HEK293 (cell line): ENCODE data around the gene SULT2B1.

Experiments used
- CTCF ChIA-PET: fragments of 350-600 bp; formaldehyde crosslinking; extraction: SDS; loops from one replicate; lab custom pipeline; 2021; ENCODE audit warnings: antibody characterized with exemption; lab: Yijun Ruan, JAX
- POLR2A ChIA-PET: fragments of 300-600 bp; formaldehyde crosslinking; extraction: SDS; loops from one replicate; lab custom pipeline; 2020; ENCODE audit warnings: antibody characterized with exemption, inconsistent platforms; lab: Yijun Ruan, JAX
- H3K27ac ChIP-seq: fragments of 200-500 bp; sonication (Bioruptor generic); 2 replicates; pipeline ENCODE4 v1.5.1; 2014; ENCODE audit warnings: low read depth, low read length, control low read depth, inconsistent platforms; ENCODE audit errors: extremely low read depth
- H3K36me3 ChIP-seq, 2 experiments: fragments of 200-500 bp in 1 of 2; sonication (Bioruptor generic) in 1 of 2; 1 replicate in 1 of 2; 2 replicates in 1 of 2; pipeline ENCODE4 v1.5.1; 2014 to 2017; ENCODE audit warnings: inconsistent platforms in 2 of 2, low read length in 2 of 2; ENCODE audit not compliant: control insufficient read depth in 2 of 2, insufficient read depth in 1 of 2
- H3K4me1 ChIP-seq: fragments of 200-500 bp; sonication (Bioruptor generic); 2 replicates; pipeline ENCODE4 v1.5.1; 2014; ENCODE audit warnings: mild to moderate bottlenecking, low read length, inconsistent platforms; ENCODE audit not compliant: control insufficient read depth, insufficient read depth
- H3K4me3 ChIP-seq: 2 replicates; pipeline ENCODE4 v1.5.1; 2011; ENCODE audit warnings: low read depth, mild to moderate bottlenecking, control low read depth, low read length, moderate library complexity
- H3K9me3 ChIP-seq: fragments of 200-500 bp; sonication (Bioruptor generic); 2 replicates; pipeline ENCODE4 v1.5.1; 2014; ENCODE audit warnings: low read depth, low read length, inconsistent platforms; ENCODE audit not compliant: control insufficient read depth, insufficient read depth
- GLIS1 ChIP-seq: fragments of 450-650 bp; formaldehyde crosslinking; IDR thresholded peaks from 2 replicates; pipeline ENCODE4 v1.5.1; 2016; ENCODE audit warnings: missing biosample characterization, missing genetic modification characterization
- INSM2 ChIP-seq: fragments of 450-650 bp; formaldehyde crosslinking; IDR thresholded peaks from 2 replicates; pipeline ENCODE4 v1.5.1; 2016; ENCODE audit warnings: missing biosample characterization, missing genetic modification characterization
- KLF8 ChIP-seq: fragments of 450-650 bp; formaldehyde crosslinking; IDR thresholded peaks from 2 replicates; pipeline ENCODE4 v1.5.1; 2016; ENCODE audit warnings: missing biosample characterization, missing genetic modification characterization
- PRDM4 ChIP-seq: fragments of 450-650 bp; formaldehyde crosslinking; IDR thresholded peaks from 2 replicates; pipeline ENCODE4 v1.5.1; 2017; ENCODE audit warnings: missing biosample characterization, missing genetic modification characterization
- REPIN1 ChIP-seq: fragments of 450-650 bp; formaldehyde crosslinking; IDR thresholded peaks from 2 replicates; pipeline ENCODE4 v1.5.1; 2017; ENCODE audit warnings: missing biosample characterization, missing genetic modification characterization, low read depth
- ZBTB6 ChIP-seq: fragments of 450-650 bp; formaldehyde crosslinking; IDR thresholded peaks from 2 replicates; pipeline ENCODE4 v1.5.1; 2017; ENCODE audit warnings: missing biosample characterization, missing genetic modification characterization
- ZNF146 ChIP-seq: fragments of 450-650 bp; formaldehyde crosslinking; IDR thresholded peaks from 2 replicates; pipeline ENCODE4 v1.5.1; 2016; ENCODE audit warnings: missing biosample characterization, missing genetic modification characterization
- ZNF175 ChIP-seq: fragments of 450-650 bp; formaldehyde crosslinking; IDR thresholded peaks from 2 replicates; pipeline ENCODE4 v1.5.1; 2016; ENCODE audit warnings: missing biosample characterization, missing genetic modification characterization
- ZNF19 ChIP-seq: fragments of 450-650 bp; formaldehyde crosslinking; IDR thresholded peaks from 2 replicates; pipeline ENCODE4; 2016; ENCODE audit warnings: missing biosample characterization, missing genetic modification characterization, low read depth
- ZNF2 ChIP-seq: fragments of 450-650 bp; formaldehyde crosslinking; IDR thresholded peaks from 2 replicates; pipeline ENCODE4 v1.5.1; 2016; ENCODE audit warnings: missing biosample characterization, missing genetic modification characterization
- ZNF202 ChIP-seq: fragments of 450-650 bp; formaldehyde crosslinking; IDR thresholded peaks from 2 replicates; pipeline ENCODE4 v1.5.1; 2016; ENCODE audit warnings: missing biosample characterization, missing genetic modification characterization, borderline replicate concordance
- ZNF223 ChIP-seq: fragments of 450-650 bp; formaldehyde crosslinking; IDR thresholded peaks from 2 replicates; pipeline ENCODE4 v1.5.1; 2016; ENCODE audit warnings: missing biosample characterization, missing genetic modification characterization
- ZNF302 ChIP-seq: fragments of 450-650 bp; formaldehyde crosslinking; IDR thresholded peaks from 2 replicates; pipeline ENCODE4 v1.5.1; 2016; ENCODE audit warnings: missing biosample characterization, missing genetic modification characterization, low read depth
- ZNF354C ChIP-seq: fragments of 450-650 bp; formaldehyde crosslinking; IDR thresholded peaks from 2 replicates; pipeline ENCODE4 v1.5.1; 2016; ENCODE audit warnings: missing biosample characterization, missing genetic modification characterization, low read depth, borderline replicate concordance
- ZNF394 ChIP-seq: fragments of 450-650 bp; formaldehyde crosslinking; IDR thresholded peaks from 2 replicates; pipeline ENCODE4 v1.5.1; 2016; ENCODE audit warnings: missing biosample characterization, missing genetic modification characterization, mild to moderate bottlenecking, moderate library complexity, borderline replicate concordance
- ZNF423 ChIP-seq: fragments of 450-650 bp; formaldehyde crosslinking; IDR thresholded peaks from 2 replicates; pipeline ENCODE4 v1.5.1; 2016; ENCODE audit warnings: missing biosample characterization, missing genetic modification characterization
- ZNF433 ChIP-seq: fragments of 450-650 bp; formaldehyde crosslinking; IDR thresholded peaks from 2 replicates; pipeline ENCODE4 v1.5.1; 2016; ENCODE audit warnings: missing biosample characterization, missing genetic modification characterization, low read depth
- ZNF548 ChIP-seq: fragments of 450-650 bp; formaldehyde crosslinking; IDR thresholded peaks from 2 replicates; pipeline ENCODE4 v1.5.1; 2016; ENCODE audit warnings: missing biosample characterization, missing genetic modification characterization
- ZNF610 ChIP-seq: fragments of 450-650 bp; formaldehyde crosslinking; IDR thresholded peaks from 2 replicates; pipeline ENCODE4 v1.5.1; 2016; ENCODE audit warnings: missing biosample characterization, missing genetic modification characterization, borderline replicate concordance
- ZNF624 ChIP-seq: fragments of 450-650 bp; formaldehyde crosslinking; IDR thresholded peaks from 2 replicates; pipeline ENCODE4 v1.5.1; 2017; ENCODE audit warnings: missing biosample characterization, missing genetic modification characterization
- ZNF677 ChIP-seq: fragments of 450-650 bp; IDR thresholded peaks from 2 replicates; pipeline ENCODE4 v1.5.0; 2018; ENCODE audit warnings: missing biosample characterization, mild to moderate bottlenecking, missing genetic modification characterization, moderate library complexity
- ZNF701 ChIP-seq: fragments of 450-650 bp; formaldehyde crosslinking; IDR thresholded peaks from 2 replicates; pipeline ENCODE4 v1.5.1; 2016; ENCODE audit warnings: missing biosample characterization, missing genetic modification characterization
- ZNF776 ChIP-seq: fragments of 450-650 bp; formaldehyde crosslinking; IDR thresholded peaks from 2 replicates; pipeline ENCODE4 v1.5.0; 2017; ENCODE audit warnings: missing biosample characterization, missing genetic modification characterization, borderline replicate concordance
- ZNF830 ChIP-seq: fragments of 450-650 bp; IDR thresholded peaks from 2 replicates; pipeline ENCODE4 v1.5.0; 2018; ENCODE audit warnings: missing biosample characterization, missing genetic modification characterization, low read depth, mild to moderate bottlenecking, moderate library complexity
- ZXDB ChIP-seq: fragments of 450-650 bp; formaldehyde crosslinking; IDR thresholded peaks from 2 replicates; pipeline ENCODE4 v1.5.1; 2016; ENCODE audit warnings: missing biosample characterization, missing genetic modification characterization
- TF ChIP-seq, protein P1 (sequence below): fragments of 450-650 bp; formaldehyde crosslinking; IDR thresholded peaks from 2 replicates; pipeline ENCODE4 v1.5.1; 2016; ENCODE audit warnings: missing biosample characterization, missing genetic modification characterization
- TF ChIP-seq, protein P2 (sequence below): fragments of 450-650 bp; IDR thresholded peaks from 2 replicates; pipeline ENCODE4 v1.5.1; 2018; ENCODE audit warnings: missing biosample characterization, missing genetic modification characterization

The SULT2B1 gene

DNA sequence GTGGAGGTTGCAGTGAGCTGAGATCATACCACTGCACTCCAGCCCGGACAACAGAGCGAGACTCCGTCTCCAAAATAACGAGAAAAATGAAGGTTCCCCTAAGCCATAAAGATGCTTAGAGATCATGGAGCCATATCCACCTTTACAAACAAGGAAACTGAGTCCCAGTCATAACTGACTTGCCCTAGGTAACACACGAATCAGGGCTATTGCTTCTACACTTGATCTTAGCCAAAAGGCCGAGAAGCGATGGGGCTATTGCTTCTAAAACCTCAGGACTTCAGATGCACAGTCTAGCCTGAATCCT lies 82.0 kb downstream of the SULT2B1 start (continued):
- TF ChIP-seq, protein P1, sequence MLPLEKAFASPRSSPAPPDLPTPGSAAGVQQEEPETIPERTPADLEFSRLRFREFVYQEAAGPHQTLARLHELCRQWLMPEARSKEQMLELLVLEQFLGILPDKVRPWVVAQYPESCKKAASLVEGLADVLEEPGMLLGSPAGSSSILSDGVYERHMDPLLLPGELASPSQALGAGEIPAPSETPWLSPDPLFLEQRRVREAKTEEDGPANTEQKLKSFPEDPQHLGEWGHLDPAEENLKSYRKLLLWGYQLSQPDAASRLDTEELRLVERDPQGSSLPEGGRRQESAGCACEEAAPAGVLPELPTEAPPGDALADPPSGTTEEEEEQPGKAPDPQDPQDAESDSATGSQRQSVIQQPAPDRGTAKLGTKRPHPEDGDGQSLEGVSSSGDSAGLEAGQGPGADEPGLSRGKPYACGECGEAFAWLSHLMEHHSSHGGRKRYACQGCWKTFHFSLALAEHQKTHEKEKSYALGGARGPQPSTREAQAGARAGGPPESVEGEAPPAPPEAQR (tag by site-specific recombination), result no peak
- TF ChIP-seq ZNF202 (no peak), ZXDB (tag by site-specific recombination) (no peak), GLIS1 (tag by site-specific recombination) (no peak)

GRCh38 chr19:48634424-48635262 lies 82.7 kb downstream of the SULT2B1 start:
- H3K36me3 ChIP-seq, result peaks cover 8 to 30% of the 10 kb centered on the region in 2 experiments; a peak in 2 of 3 replicates
- peak overlapping the region; percentile 86 for H3K27ac ChIP-seq
- H3K9me3 ChIP-seq, result no peaks in the 10 kb centered on the region
- peaks cover 23% of the 10 kb centered on the region for H3K4me1 ChIP-seq
- no peak overlapping the region for H3K4me3 ChIP-seq
- ChIA-PET CTCF (interaction anchor here (0.6 to 1.2 kb wide), 5 partner anchors 20 to 145 kb away, joined by 3 to 4 read pairs (median 3); no protein-coding TSS in a partner anchor), POLR2A (interaction anchor here (0.6 to 8.1 kb wide), 6 partner anchors 11 to 238 kb away, joined by 4 to 97 read pairs (median 16); partner anchors contain the start of genes CA11, FAM83E, PPP1R15A and RPL18)
- TF ChIP-seq ZNF175 (tag by site-specific recombination) (no peak), ZNF146 (tag by site-specific recombination) (no peak), ZNF2 (tag by site-specific recombination) (peak; percentile 48; the same call in 1 of the 2 replicates), ZNF354C (tag by site-specific recombination) (no peak), PRDM4 (tag by site-specific recombination) (peak; percentile 57), ZNF394 (tag by site-specific recombination) (no peak; the same call in 1 of the 2 replicates), ZNF19 (tag by site-specific recombination) (no peak), ZNF433 (tag by site-specific recombination) (no peak), ZNF223 (tag by site-specific recombination) (peak; percentile 64; the same call in 1 of the 2 replicates), ZNF830 (no peak), ZNF677 (tag by site-specific recombination) (no peak), ZNF548 (no peak), ZNF610 (tag by site-specific recombination) (no peak), INSM2 (tag by site-specific recombination) (no peak), ZNF701 (tag by site-specific recombination) (no peak), ZBTB6 (tag by site-specific recombination) (no peak), KLF8 (tag by site-specific recombination) (peak; percentile 84), ZNF776 (no peak), ZNF423 (peak; percentile 53; the same call in 1 of the 2 replicates), ZNF624 (tag by site-specific recombination) (no peak), ZNF302 (tag by site-specific recombination) (no peak), REPIN1 (tag by site-specific recombination) (no peak)
- TF ChIP-seq, protein P2, sequence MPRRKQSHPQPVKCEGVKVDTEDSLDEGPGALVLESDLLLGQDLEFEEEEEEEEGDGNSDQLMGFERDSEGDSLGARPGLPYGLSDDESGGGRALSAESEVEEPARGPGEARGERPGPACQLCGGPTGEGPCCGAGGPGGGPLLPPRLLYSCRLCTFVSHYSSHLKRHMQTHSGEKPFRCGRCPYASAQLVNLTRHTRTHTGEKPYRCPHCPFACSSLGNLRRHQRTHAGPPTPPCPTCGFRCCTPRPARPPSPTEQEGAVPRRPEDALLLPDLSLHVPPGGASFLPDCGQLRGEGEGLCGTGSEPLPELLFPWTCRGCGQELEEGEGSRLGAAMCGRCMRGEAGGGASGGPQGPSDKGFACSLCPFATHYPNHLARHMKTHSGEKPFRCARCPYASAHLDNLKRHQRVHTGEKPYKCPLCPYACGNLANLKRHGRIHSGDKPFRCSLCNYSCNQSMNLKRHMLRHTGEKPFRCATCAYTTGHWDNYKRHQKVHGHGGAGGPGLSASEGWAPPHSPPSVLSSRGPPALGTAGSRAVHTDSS (tag by site-specific recombination), result peak; percentile 75
